Suppressor macrophage treated with lipopolysaccharide for 4 hours (primary cell): ENCODE measurements around the gene ETNPPL.
"Not testable (repeated sequence)": the region's sequence is repeated elsewhere in the genome, so short reads cannot be mapped to it uniquely, and the experiment has no call there.

Experiments
- DNase-seq: peaks from one replicate; pipeline ENCODE4 v3.0.0-alpha.2; 2020

ETNPPL gene

GRCh38 chr4:108751321-108751720, 11.5 kb downstream of the ETNPPL start:
- DNase-seq: no peak

GRCh38 chr4:108749119-108749518, 13.7 kb downstream of the ETNPPL start:
- DNase-seq: no peak

- DNase-seq: no peak
Observed at GRCh38 chr4:108746511-108746910, 16.3 kb downstream of the ETNPPL start.

GRCh38 chr4:108744307-108744706, 18.5 kb downstream of the ETNPPL start:
- DNase-seq: no peak

DNA sequence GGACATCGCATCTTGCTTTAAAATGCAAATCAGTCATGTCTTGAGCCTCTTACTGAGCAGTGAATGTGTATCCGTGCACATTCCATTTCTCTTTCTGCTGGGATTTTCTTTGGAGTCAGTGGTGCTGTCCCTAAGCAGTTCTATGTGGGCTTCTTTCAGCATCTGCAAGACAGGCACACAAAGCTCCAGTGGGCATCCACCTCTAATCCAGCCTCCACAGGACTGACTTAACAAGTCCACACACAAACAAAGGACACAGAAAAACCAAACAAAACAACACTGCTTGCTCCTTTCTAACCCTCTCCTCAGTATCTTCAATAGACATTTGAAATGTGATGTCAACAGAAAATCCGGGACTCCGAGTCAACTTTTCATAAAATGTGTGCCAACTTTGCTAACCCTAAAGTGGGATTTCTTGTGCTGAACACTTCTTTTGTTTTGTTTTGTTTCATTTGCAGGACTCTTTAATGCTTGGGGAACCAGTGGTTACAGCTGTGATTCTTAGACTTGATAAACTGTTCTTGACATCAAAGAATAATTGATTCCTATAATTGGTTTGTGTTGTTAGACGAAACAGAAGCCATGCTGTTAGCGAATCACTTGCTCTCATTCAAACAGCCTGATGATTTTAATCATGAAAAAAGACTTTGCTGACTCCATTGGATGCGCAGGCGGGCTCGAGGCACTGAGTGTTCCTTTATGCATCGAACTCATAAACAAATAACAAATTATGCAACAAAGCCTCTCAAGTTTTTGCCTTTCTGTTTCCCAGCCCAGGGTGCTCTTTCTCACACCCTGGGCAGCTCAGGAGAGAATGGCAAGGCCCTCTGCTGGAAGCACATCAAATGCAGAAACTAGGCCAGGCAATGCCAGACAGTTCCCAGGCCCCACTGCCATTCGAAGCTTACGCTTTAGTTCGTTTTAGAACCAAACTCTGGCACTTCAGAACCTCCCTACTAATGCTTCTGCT, 20.1 kb downstream of the ETNPPL start:
- DNase-seq: no peak

- DNase-seq: no peak
Observed at GRCh38 chr4:108738003-108738706, 24.7 kb downstream of the ETNPPL start.

- DNase-seq: no peak
Observed at GRCh38 chr4:108731006-108731405, 31.8 kb downstream of the ETNPPL start.

GRCh38 chr4:108730579-108730978, 32.3 kb downstream of the ETNPPL start:
- no peak for DNase-seq

DNA sequence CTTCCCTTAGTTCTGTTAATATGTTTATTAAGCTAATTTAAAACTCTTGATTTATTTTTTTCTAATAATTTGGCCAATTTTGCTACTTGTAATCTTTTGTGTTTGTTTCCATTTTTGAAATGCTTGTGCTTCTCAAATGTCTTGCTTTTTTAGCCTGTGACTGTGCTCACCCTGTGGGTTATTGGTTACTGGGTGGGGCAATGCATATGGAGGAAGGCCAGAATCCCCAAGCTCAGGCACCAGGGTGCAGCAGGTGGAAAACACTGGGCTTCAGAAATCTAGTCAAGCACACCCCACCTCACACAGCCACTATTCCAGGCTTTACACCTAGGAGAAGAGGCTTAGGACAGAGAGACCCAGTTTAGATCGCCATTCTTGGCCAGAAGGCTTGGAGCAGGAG, 33.1 kb downstream of the ETNPPL start:
- no peak for DNase-seq

GRCh38 chr4:108725457-108725856, 37.4 kb downstream of the ETNPPL start:
- DNase-seq: no peak

DNA sequence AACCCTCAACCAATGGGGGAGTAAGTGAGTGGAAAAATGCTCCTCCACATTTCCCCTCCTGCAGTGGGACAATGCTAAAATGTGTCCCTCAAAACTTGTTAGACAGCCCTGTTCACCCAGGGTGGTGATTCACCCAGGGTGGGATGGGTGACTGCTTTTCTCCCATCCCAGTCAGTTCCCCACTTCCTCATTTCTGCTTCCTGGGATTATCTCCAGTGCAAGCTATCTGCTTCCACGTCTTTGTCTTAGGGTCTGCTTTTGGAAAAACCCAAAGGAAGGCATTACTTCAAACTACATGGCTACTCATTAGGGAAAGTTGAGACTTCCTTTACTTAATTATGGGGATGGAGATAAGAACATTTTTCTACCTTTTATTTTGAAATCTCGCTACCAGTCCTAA, 45.5 kb downstream of the ETNPPL start:
- DNase-seq: no peak

GRCh38 chr4:108716340-108716739, 46.5 kb downstream of the ETNPPL start:
- DNase-seq: no peak

DNA sequence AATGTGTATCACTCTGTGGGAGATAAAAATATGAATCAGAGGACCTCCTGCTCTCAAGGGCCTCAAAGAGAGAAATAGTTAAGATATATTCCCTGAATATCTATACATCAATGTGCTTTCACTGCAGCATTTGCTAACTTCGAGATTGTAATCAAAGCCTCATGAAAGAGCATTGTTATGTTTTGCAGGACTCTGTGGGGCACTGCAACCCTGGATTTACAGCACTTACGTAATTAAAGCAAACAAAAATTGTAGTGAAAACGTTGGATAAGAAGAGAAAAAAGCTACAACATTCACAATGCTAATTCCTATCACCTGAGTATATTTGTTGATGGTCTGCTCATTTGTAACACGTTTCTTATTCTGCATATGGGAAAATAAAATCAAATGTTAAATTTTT, 48.0 kb downstream of the ETNPPL start:
- DNase-seq: no peak

DNA sequence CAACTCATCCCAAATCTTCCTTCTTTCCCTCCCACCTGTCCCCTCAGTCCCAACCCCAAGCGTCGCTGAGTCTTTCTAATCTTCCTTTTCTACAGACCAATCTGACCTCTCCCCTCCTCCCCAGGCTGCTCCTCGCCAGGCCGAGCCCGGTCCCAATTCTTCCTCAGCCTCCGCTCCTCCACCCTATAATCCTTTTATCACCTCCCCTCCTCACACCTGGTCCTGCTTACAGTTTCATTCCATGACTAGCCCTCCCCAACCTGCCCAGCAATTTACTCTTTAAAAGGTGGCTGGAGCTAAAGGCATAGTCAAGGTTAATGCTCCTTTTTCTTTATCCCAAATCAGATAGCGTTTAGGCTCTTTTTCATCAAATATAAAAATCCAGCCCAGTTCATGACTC, 52.3 kb downstream of the ETNPPL start:
- DNase-seq: not testable (repeated sequence)

DNA sequence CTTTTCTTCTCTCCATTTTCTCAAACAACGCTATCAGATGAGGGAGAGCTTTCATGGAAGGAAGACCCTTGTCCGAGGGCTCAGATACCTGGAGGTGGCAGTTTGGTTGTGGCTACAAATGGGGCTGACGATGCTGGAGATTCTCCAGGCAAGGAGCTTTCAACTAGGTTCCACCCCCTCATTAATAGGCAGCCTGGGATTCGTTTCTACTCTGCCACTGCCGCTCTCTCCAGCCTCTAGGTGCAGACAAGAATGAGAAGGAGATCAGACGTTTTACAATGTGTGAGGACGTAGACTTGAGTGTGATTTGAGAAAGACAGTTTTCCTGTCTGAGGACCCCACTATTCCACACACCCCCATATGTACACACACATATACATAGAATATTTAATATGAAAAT, 53.1 kb downstream of the ETNPPL start:
- no peak for DNase-seq

DNA sequence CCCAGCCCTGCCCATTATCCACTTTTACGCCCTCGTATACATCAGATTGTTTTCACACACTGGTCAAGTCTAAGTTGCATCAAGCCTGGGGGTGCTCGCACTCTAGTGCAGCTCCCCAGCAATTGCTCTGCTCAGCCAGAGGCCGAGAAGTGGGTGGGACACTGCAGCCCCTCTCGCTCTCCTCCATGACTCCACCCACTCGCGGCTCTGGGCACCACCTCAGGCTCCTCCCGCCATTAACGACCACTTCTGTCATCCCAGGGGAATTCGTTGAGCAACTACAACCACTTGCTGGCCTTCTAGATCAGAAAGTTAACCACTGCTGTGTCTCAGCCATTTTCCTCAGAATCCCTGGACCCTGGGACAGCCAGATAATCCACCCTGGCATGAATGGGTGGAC, 53.6 kb downstream of the ETNPPL start:
- no peak for DNase-seq

DNA sequence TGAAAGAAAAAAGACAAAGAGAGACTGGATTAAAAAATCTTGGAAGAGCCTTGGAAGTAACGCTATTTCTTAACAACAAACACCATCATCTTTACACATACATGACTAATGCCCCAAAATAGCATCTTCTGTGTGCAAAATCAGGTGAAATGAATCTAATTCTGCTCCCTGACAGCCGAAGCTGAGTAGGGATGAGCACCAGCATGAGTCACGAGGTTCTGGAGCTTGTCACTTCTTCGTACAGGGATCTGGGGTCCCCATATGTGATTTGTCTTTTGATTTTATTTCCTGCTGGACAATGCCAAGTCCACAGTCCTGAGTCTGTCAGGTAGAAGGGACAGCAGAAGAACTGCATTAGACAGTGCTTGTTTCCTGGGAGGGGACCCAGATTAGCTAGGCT, 56.6 kb downstream of the ETNPPL start:
- DNase-seq: no peak

DNA sequence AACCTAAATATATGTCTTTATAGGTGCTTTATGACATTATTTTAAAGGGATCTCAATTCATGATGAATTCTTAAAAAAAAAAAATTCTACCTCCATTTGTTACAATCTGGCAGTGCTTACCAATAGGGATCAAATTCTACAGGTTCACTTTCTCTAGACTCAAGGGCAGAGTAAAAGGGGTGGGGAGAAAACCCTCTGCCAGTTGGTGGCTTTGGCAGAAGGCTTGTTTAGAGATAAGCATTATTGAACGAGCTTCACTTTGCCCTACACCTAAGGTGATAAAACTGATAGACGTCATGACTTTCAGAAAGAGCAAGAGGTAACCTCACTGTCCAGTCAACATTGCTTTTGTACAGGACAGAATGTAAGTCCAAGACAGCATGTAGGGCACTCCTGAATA, 58.9 kb downstream of the ETNPPL start:
- DNase-seq: no peak

GRCh38 chr4:108703370-108703769, 59.5 kb downstream of the ETNPPL start:
- no peak for DNase-seq

DNA sequence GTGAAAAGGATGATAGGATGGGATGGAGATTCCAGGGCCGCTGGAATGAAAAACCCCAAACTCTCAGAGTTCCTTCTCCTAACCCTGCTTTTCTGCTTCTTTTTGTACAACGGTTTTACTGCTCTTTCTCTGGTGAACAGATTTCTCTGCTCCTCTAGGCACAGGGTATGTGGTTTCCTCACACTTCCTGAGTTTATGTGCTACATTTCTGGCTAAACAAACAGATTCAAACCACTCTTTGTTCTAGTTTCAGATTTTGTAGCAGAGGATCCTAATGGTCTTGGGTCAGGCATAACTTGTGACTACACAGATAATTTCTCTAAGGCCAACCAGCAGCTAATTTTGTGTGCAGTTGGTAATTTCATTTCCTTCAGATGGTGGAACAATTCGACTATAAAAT, 59.9 kb downstream of the ETNPPL start:
- no peak for DNase-seq

GRCh38 chr4:108700081-108700757, 62.6 kb downstream of the ETNPPL start:
- no peak for DNase-seq

DNA sequence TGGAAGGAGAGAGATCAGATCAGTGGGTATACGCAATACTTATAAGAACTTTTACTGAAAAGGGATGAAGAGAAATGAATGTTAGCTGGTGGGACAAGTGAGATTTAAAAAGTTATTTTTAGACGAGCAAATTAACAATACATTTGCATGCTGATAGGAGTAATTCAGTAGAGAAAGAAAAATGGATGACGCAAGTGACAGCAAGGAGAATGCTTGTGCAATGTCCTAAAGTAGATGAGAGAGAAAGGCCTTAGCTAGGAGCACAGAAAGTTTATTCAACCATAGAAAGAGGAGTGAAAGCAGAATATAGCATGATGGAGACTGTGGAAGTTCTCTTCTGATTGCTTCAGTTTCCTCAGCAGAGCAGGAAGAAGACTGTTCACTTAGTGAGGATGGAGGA, 66.7 kb downstream of the ETNPPL start:
- DNase-seq: no peak

GRCh38 chr4:108695062-108695461, 67.8 kb downstream of the ETNPPL start:
- DNase-seq: no peak

DNA sequence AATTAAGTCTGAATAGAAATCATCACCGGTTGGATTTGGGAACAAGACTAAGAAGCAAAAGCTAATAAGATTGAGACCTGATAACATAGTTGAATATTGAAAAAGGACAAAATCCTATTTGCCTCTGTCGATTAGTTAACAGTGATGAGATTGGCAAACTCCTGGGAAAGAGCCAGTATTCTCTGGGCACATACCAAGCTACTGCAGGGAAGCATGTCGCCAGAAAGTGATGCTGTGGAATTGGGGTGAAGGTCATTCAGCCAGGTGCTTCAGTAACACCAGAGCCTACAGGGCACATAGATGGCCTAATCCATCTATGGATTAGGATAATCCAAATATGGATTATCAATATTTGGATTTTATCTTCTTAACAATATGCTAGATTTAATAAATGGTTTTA, 68.4 kb downstream of the ETNPPL start:
- no peak for DNase-seq
